NCI-H82 treated with DMSO at 0.1 percent for 48 hours (cell line): ENCODE data around the gene GAST.
"Not testable (repeated sequence)": the region's sequence is repeated elsewhere in the genome, so short reads cannot be mapped to it uniquely, and the experiment has no call there.

Experiments used
- DNase-seq: peaks from one replicate; lab custom pipeline; 2025; ENCODE audit not compliant: unreplicated experiment; lab: John Stamatoyannopoulos, UW

GAST gene, protein sequence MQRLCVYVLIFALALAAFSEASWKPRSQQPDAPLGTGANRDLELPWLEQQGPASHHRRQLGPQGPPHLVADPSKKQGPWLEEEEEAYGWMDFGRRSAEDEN

DNA sequence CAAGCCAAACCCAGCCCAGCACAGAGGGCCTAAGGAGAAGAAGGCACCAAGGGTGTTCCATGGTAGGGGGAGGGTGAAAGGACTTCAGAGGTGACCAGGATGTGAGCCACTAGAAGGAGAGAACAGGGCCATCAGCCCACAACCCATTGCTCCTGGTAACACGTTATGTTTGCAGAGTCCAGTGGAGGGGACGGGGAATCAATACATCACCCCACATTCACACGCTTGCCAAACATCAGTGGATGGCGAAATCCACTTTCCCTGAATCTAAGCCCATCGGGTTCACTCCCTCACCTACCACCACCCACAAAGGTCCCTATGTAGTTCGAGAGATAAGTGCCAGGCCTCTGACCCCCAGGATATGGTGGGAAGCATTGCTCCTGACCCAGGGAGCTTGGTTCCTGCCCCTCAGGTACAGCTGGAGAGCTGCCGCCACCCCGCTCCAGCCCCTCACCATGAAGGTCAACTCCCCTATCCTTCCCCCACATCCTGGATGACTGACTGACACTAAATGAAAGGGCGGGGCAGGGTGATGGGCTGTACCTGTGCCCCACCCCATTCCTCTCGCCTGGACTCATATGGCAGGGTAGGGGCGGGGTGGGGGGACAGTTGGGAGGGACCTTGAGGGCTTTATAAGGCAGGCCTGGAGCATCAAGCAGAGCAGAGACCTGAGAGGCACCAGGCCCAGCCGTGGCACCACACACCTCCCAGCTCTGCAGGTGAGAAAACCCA is at the start of gene GAST:
TSS of gene GAST (plus strand) at position 663 of the 732 bp plus-strand sequence. CDS start 3,106 bp downstream, outside the sequence.
- no peak for DNase-seq

DNA sequence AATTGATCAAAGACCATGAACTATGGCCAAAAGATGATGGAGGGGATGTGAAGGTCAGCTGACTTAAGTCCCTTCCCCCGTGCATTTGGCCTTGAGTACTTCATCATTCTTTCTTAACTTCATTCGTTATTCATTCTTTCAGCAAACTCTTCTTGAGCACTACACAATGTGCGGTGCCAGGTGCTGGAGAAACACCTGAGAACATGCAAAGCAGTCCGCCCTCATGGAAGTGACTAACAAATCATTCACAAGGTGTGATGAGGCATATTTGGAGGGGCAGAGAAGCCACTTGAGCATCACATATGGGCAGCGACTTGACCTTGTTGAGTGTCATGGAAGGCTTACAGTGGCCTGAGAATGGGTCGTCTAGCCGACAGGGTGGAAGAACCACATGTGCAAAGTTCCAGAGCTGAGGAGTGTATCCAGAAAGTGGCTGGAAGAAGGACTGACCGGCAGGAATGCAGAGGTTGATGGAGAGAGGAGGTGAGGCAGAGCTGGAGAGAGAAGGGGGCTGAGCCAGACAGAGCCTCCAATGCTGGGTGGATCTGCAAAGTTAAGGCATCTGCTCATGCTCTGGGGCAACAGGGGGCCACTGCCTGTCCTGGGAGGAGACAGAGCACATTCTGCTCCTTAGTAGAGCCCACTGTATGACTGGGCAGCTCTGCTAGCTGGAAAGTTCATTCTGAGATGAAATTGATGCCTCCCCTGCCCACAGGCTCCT is 48.5 kb upstream of the GAST start:
- no peak for DNase-seq

DNA sequence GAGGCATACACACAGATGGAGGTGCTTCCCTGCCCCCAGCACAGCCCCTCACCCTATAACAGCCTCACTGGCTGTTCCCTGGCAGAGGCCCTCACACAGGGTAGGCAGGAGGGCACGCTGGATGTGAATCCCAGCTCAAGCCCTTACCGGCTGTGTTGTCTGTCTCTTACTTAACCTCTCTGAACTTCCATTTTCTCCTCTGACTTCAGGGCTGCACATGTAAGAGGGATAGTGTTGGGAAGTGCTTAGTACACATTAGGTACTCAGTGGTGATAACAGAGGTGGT is 48.0 kb upstream of the GAST start:
- no peak for DNase-seq

DNA sequence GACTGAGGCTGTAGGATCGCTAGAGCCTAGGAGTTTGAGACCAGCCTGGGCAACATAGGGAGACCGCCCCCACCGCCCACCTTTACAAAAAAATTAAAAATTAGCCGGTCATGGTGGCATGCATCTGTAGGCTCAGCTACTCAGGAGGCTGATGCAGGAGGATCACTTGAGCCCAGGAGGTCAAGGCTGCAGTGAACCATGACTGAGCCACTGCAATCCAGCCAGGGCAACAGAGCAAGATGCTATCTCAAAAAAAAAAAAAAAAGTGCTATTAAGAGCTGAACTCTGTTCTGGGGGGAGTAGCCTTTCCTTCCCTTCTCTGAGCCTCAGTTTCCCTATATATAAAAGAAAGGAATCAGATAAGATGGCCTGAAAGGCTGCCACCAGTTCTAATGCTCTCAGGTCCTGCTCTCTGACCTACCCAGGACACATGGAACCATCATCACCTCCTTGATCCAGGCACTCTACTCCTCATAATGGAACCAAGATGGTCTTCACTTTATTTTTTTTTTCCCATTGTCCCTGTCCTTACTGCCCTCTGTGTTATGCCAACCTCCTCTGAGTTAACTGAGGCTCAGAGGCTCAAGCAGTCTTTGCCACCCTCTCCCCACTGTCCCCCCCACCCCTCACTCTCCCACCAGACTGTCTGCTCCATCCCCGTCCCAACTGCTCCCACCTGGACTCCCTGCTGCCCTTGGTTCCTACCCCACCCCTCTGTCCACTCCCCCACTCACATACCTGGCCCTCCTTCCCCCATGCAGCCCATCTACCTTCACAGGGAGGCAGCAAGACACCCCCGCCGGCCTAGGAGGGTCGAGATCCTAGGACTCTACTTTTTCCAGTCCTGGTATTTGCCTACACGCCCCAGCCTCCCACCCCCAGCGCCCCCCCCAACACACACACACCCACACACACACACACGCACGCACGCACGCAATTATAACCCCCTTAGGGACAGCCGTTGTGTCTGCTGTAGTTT is 47.3 kb upstream of the GAST start:
- DNase-seq: no peak

DNA sequence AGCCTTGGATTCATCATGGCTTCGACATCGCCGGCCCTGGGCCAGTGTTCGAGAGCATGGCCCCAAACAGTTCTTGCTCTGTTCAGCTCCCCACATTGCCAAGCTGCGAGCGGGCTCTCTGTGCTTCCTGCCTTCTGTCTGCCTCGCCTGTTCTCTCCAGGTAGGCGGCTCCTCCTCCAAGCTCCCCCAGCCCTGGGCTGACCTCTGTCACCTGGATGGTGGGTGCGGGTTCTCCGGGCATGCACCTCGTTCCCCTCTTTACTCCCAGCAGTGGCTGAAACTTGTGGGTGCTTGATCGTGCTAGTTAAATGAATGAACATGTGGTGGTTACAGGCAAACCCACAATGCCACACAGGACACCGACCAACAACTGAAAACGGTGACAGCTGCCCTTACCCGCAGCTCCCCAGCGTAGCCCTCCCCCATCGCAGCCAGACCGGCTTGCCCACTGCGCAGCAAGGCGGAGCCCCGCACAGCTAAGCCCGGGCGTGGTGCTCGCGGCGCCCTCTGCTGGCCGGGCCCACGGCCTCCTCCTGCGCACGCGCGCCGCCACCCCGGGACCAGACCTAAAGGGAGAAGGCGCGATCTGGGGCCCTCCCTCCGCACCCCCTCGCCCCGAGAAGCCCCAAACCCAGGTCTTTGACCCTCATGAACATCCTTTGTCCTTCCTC is 46.4 kb upstream of the GAST start:
- peak; percentile 57 for DNase-seq

GRCh38 chr17:41666237-41666641 is 45.9 kb upstream of the GAST start:
- DNase-seq: no peak

DNA sequence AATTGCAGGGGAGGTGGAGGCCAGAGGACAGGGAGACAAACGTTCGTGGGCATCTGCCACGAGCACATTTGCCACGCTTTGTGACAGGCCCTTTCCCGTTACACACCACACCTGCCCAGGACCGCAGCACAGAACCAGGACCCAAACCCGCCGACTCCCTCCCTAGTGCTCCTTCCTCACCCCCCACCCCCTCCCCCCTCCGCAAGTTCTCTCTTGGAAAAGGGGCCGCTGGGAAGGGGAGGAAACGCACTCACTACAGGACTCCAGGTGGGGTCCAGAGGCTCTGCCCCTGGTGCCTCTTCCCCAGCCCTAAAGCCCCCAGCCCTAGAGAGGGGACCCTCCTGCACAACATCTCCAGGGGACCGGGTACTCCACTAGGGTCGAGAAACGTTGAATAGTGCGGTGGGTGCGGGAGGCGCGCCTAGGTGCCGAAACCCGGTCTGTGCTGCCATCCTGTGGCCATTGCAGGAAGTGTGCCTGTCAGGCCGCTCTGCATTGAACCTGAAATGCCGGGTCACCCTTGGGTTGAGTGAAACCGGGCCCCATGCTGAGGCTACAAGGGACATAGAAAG is 45.3 kb upstream of the GAST start:
- peak; percentile 72 for DNase-seq

- no peak for DNase-seq
Measured at GRCh38 chr17:41667280-41668041, 44.7 kb upstream of the GAST start.

DNA sequence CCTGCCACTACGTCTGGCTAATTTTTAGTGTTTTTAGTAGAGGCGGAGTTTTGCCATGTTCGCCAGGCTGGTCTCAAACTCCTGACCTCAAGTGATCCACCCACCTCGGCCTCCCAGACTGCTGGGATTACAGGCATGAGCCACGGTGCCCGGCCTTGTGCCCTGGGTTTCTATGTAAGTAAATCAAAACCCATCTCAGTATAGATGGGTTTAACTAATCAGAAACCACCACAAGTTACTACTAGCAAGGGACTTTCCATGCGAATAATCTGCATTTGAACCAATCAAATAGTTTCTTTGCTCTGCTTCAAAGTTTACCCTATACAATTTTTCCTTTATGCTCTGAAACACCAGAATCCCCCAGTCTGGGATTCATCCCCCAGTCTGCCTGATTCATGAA is 40.0 kb upstream of the GAST start:
- no peak for DNase-seq

DNA sequence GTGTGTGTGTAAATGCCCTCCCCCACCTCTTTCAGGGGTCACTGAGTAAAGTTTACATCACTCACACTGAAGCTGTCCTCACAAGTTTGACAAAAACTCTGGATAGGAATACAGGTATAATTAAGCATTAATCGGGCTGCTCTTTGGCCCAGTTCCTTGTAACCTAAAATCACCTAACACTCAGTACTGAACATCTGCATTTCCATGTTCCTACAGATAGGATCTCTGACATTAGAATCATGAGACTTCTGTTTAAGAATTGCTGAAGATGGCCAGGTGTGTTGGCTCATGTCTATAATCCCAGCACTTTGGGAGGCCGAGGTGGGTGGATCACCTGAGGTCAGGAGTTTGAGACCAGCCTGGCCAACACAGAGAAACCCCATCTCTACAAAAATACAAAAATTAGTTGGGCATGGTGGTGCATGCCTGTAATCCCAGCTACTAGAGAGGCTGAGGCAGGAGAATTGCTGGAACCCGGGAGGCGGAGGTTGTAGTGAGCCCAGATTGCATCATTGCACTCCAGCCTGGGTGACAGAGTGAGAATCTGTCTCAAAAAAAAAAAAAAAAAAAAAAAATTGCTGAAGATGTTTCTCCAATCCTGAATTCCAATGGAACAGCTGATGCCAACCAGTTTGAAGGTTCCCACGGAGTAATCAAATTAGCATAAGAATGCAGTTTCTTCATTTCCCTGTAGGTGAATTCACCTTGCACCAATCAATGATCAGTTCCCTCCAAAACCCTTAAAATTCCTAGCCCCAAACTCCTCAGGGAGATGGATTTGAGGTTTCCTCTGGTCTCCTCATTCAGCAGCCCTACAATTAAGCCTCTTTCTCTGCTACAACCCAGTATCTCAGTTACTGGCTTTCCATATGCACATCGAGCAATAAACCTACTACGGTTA is 36.7 kb upstream of the GAST start:
- DNase-seq: not testable (repeated sequence)

DNA sequence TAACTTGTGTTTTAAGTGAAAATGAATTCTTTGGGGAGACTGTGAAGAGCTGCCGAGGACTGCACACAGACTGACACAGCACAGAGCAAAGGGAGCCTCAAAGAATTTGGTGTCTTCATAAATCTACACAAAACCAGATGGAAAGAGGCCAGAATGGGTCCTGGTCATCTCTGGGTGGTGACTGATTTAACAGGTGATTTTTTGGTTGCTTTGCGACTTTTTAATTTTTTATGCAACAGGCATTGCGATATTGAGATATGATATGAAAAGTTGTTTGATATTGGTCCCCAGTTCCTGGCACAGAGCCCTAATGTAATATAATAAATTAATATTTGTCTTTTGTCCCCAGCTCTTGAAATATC is 36.1 kb upstream of the GAST start:
- no peak for DNase-seq

DNA sequence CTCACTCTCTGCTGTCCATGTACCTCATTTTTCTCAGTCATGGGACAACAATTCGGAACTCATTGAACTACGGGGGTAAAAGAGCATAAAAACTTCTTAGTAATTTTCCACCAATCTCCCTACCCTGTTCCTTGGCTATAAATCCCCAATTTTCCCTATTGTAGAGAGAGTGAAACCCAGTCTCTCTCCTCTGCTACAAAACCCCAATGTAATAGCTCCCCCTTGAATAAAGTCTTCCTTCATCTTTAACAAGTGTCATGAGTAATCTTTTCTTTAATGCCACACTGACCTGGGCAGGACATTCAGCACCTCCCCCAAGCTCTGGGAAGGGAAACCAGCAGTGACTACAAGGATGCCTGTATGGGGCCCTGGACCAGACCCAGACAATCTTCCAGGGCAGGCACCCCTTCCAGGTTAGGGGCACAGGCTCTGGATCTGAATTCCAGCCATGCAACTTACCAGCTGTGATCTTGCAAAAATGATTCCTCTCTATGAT is 33.7 kb upstream of the GAST start:
- DNase-seq: no peak

DNA sequence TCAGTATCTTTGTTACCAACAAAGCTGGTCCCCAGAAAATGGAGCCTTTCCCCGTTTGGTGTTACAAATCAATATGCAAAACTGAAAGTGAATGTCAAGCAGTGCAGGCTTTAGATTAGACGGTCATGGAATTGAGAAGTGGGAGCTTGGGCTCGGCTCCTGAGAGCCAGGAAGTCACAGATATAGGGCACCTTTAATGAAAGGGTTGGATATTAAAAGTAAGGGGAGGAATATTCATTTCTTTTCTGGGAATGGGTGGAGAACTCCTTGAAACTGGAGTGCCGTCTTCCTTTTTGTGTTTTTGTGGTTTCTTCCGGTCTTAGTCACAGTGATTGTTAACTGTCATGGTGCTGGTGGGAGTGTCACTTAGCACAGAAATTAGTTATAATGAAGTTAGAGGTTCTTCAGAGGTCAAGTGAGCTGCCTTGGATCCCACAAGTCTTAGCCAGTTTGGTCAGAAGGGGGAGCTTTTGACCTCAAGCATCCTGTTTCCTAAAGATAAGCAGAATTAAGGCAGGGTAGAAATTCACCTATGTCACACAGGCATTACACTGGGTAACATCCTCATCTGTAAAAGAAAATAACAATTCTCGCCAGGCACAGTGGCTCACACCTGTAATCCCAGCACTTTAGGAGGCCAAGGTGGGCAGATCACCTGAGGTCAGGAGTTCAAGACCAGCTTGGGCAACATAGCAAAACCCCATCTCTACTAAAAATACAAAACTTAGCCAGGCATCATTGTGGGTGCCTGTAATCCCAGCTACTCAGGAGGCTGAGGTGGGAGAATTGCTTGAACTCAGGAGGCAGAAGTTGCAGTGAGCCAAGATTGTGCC is 33.0 kb upstream of the GAST start:
- no peak for DNase-seq

DNA sequence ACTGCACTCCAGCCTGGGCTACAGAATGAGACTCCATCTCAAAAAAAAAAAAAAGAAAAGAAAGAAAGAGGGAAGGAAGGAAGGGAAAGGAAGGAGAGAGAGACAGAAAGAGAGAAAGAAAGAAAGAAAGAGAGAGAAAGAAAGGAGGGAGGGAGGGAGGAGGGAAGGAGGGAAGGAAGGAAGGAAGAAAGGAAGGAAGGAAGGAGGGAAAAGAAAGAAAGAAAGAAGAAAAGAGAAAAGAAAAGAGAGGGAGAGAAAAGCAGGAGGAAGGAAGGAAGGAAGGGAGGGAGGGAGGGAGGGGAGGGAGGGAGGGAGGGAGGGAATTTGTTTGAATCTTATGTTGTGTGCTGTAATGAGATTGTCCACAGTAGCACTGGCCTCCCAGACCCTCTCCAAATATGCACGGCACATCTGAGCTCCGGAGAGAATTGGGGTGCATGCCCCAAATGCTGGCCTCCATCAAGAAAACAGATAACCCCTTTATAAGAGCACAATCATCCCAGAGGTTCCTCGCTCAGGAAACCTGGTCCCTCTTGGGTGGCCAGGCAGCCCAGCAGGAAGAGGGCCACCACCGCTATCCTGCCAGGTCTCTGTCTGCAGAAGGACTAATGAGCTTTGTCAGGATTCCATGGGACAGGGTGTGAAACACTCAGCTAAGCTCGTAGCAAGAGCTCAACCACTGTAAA is 32.2 kb upstream of the GAST start:
- no peak for DNase-seq

DNA sequence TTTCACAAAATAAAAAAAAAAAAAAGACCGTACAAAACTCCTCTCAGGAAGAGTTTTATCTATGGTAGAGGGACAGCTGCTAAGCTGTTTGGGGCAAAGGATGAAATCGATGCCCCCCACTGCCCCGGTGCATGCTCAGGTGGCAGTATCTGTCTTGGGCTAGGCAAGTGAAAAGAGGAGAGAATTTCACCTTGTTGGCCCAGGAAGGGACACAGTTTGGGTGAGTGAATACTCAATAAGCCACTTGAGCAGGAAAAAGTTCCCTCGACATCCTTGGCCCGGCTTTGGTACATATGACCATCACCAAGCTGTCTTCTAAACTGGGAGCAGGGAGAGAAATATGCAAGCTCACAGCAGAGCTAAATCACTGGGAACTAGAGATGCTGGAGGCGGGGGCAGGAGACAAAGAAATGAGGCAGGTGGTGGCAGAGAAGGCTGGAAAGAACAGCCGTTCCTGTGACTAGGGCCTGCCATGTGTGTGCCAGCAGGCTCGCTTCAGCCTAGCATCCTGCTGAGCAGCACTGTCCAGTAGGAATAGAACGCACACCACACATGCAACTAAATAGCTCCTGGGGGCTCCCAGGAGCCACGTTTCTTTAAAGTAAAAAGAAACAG is 31.6 kb upstream of the GAST start:
- no peak for DNase-seq

DNA sequence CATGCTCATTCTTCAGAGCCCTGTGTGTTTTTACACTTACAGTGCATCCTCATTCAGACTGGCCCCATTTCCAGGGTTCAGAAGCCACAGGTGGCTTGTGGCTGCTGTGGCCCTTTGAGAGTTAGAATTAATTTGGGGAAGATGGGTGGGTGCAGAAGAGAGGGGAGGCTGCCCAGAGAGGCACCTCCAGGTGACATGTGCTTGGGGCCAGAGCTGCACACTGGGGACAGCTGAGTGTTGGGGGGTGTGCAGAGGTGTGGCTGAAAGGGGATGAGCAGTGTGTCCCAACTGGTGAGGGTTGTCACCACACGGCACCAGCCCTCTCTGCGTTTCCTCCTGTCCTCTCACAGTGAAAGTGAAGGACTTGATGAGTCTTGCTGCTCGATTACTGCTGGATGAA is 30.4 kb upstream of the GAST start:
- DNase-seq: no peak

DNA sequence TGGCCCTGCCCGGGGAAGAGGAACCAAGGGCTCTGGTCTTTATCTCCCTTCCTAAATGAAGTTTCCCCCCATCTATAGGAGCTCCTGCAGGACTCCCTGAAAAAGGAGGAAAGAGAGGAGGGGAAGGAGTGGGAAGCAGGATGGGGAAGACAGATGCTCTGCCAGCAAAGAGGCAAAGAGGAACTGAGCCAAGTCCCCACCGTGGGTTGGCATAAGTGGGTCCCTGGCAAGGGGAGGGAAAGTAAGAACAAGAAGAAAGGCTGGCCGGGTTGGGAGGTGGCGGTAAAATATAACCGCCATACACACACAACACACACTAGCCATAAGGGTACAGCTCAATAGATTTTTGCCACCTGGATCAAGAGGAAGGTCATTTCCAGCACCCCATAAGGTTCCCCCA is 29.5 kb upstream of the GAST start:
- no peak for DNase-seq
